DMS 273 (cell line): Measurements from ENCODE around the gene C1QB.

Experiments
- DNase-seq: peaks from one replicate; lab custom pipeline; 2025; ENCODE audit not compliant: unreplicated experiment; lab: John Stamatoyannopoulos, UW

The C1QB gene, protein sequence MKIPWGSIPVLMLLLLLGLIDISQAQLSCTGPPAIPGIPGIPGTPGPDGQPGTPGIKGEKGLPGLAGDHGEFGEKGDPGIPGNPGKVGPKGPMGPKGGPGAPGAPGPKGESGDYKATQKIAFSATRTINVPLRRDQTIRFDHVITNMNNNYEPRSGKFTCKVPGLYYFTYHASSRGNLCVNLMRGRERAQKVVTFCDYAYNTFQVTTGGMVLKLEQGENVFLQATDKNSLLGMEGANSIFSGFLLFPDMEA

GRCh38 chr1:22652881-22653316 is at the start of gene C1QB:
Gene C1QB, plus strand, starts transcription at chr1:22653236. Its CDS starts 6,227 bp downstream, at chr1:22659463.
- DNase-seq: no peak

GRCh38 chr1:22606161-22606560 is 46.9 kb upstream of the C1QB start:
- DNase-seq: no peak

DNA sequence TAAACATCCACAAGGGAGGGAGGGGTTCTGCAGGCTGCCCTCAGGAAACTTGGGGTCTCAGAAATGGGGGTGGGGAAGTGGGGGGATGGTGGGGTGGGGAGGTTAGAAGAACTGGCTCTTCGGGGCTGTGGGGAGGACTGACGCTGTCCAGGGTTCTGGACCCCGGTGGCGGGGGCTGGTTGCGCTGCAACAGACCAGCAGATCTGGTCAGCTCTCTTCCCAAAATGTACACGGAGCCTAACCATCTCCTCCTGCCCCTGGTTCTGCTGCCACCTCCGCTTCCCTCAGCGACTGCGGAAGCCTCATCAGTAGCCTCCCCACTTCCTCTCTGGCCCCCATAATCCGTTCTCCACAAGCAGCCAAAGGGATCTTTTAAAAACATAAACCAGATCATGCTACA is 45.9 kb upstream of the C1QB start:
- DNase-seq: no peak

GRCh38 chr1:22608361-22608760 is 44.7 kb upstream of the C1QB start:
- DNase-seq: no peak

GRCh38 chr1:22609291-22609690 is 43.7 kb upstream of the C1QB start:
- no peak for DNase-seq

DNA sequence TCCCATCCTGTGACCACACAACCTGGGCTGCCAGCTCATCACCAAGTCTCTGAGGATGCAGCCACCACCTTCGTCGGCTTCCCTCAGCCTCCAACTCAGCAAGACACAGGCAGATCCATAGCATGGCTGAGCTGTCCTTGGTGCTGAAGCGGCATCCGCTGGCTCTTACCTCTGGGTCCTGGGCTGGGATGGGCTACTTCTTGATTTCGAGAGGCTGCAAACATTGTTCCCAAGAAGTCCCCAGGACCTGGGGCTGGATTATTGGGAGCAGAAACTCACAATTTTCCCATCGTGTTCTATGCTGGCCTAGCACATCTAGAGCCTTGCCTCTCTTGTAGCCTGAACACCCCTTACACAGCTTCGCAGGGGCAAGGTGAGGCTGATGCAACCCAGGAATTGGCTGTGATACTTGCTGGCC is 41.5 kb upstream of the C1QB start:
- DNase-seq: peak; percentile 74

DNA sequence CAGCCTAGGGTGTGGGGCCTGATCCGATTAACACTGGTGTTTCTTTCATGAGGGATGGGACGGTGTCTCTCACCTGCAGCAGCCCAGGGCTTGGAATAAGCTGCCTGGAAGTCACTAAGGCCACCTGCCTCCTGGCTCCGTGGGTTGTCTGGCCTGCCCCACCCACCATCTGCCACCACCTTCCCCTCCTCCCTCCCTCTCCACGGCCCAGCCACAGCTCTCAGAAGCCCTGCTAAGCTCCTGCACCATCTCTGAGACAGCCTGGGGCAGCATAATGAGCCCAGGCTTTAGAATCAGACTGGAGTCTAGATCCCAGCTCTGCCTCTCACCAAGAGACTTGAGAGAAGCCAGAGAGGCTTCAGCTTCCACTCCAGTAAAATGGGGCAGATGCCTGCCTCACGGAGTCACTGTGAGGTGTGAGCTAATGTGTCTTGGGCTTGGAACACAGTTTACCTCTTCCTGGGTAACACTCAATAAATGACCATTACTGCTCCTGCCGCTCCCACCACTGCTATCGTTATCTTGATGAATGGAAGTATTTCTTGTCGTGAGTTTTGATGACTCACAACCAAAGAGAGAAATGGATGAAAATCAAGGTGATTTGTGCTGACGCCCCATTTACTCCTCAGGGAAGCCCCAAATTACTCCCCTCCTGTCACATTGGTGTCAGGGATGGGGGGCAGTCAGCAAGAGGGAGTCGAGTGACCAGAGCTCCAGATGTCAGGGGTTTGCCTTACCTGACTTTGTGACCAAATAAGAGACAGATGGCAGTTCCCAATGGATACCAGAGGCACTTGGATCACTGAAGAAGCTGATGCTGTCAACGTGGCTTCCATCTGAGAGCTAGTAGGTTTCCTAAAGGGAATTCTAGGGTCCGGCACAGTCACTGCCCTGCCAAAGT is 40.1 kb upstream of the C1QB start:
- DNase-seq: peak; percentile 84

DNA sequence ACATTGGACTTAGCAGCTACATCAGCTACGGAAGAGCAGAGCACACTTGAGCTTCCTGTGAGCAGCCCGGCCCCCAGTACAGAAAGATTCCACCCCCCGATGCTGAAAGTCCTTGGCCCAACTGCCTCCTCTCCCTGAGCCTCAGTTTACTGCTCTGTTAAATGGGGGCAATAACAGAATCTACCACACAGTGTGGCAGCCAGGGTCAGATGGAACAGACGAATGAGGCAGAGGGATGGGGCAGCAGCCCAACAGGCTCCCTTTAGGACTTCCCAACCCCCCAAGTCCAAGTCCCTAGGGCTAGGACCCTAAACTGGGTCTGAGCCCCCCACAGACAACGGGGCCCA is 39.5 kb upstream of the C1QB start:
- DNase-seq: no peak

DNA sequence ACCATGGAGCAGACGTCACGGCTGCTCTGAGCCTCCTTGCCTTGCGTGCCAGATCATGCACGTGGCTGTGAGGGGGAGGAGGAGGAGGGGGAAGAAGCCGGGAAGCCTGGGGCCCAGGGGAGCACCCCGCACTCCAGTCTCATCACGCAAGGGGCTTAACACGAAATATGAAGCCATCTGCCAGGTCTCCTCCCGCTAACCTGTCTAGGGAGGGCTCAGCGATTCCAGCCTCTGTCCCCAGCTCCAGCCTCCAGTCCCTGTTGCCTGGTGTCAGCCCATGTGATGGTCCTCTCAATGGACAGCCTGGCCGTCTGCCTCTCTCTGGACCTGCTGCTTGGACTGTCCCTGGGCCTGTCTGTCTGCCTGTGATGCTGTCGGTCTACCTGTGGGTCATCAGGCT is 39.1 kb upstream of the C1QB start:
- peak; percentile 51 for DNase-seq

DNA sequence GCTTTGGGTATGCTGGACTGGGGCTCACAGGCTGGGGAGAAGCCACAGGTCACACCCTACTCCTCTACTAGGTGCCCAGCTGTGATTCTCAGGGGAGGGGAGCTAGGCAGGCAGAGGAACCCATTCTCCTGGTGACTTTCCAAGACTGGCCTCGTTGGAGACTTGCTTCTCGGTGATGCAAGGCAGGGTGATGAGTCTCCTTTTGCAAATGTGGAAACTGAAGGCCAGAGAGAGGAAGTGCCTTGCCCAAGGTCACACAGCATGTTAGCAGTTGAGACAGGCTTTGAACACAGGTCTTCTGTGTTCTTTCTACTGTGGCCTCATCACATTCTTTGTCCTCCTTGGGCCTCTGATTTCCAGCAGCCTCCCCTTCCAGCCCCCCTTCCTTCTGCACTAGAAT is 37.1 kb upstream of the C1QB start:
- no peak for DNase-seq

GRCh38 chr1:22616571-22616970 is 36.5 kb upstream of the C1QB start:
- DNase-seq: no peak

GRCh38 chr1:22618056-22618455 is 35.0 kb upstream of the C1QB start:
- DNase-seq: peak; percentile 48

DNA sequence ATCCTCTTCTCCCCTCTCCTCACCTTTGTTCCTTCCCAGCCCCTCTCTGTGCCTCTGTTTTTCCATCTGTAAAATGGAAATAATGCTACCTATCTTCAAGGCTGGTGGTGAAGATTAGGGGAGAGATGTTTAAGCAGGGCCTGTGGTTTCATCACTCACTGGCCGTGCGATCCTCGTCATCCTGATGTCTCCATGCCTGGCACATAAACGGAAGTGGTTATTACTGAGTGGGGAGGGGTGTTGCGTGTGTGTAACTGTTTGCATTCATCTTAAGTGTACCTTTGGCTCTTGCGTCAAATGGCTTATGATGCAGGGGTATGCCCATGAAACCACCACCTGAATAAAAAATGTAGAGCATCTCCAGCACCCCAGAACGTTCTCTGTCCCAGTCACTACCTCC is 33.8 kb upstream of the C1QB start:
- no peak for DNase-seq

GRCh38 chr1:22619798-22620197 is 33.2 kb upstream of the C1QB start:
- no peak for DNase-seq

DNA sequence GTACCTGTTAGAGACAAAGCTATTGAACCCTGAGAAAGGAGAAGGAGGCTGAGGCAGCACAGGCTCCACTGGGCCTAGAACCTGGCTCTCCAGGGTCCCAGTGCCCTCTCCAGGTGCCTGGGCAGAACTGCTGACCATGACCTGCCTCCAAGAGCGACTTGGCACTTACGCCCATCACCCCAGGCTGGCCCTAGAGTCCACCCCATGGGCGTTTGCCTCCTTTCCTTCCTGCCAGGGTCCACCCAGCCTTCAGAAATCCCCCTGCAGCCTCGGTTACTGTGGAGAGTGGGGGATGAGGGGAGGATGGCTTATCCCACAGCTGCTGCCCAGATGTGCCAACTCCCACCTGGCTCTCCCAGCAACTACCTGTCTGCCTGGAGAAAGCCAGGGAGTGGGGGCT is 31.3 kb upstream of the C1QB start:
- no peak for DNase-seq

- DNase-seq: no peak
Observed at GRCh38 chr1:22625262-22625925, 27.6 kb upstream of the C1QB start.

DNA sequence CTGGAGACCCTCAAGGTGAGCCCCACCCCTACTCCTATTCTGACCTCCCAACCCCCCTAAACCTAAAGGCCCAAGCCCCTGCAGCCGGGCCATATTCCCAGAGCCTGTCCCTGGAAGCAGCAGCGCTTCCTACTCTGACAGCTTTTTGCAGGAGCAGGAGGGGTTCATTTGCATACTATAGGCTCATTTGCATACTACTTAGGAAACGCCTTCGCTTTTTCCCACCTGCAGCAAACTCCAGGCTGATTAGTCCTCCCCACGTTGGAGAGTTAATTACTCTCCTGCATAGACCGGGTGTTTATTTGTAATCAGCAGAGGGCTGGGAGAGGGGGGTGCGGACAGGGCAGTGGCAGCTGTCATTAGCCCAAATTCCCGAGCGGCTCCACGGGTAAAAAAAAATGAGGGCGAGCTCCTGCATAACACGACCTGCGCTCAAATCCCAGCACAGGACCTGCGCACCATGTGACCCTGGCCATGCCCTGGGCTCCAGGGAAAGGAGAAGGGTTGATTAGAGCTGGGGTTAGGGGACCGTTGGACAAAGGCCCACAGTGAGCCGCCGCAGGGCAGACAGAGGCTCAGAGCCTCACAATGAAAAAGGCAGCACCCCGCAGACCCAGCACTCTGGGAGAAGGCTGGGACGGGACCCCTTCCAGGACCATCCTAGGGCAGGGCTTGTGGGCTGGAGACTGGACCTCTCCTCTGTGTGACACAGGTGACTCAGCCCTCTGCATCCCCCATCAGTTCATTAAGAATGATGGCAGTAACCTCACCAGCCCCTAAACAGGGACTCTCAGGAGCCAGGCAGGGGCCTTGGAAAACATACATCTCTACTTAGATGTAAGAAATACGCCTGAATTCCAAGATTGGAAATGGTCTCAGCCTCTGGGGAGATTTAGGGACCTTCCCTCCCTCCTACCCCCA is 26.5 kb upstream of the C1QB start:
- no peak for DNase-seq

DNA sequence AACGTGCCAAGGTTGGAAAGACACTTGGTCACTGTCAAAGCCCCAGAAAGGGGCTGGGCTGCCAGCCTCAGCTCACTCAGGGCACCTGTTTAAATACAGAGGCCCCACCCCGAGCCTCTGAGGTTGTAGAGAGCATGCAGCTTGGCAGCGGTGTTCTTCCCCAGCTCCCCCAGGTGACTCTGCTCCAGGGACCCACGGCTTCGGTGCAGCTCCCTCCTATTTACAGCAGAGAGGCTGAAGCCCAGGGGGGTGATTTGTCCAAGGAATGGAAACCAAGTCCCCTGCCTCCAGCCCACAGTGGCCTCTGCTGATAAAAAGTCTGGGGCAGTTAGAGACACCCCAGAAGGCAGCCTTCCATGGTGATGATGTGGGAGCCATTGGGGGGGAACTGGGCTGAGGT is 25.7 kb upstream of the C1QB start:
- DNase-seq: no peak

DNA sequence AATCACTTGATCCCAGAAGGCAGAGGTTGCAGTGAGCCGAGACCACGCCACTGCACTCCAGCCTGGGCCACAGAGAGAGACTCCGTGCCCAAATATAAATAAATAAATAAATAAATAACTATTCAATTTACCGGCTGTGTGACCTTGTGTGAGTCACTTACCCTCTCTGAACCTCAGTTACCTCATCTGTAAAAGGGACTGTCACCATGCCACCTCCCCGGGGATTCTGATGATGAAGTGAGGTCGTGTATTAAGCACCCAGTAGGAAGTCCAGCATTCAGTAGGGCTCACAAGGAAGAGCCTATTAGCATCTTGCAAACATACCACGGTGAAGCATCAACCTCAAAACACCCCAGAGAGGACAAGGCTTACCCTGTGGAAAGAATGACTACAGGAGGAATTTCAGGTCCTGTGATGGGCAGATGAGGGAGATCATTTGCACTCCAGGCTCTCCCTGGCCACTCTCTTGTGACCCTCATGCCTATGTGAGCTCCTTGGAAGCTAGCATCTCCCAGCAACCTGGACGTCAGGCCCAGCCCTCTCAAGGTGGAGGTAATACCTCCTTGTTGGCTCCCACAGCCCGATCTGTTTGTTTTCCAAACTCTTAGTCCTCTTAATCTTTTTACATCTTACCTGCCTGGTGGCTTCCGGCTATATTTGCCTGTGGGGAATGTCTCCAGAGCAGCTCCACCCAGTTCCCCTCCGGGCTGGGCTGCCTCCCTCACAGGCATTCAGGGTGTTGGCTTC is 24.2 kb upstream of the C1QB start:
- no peak for DNase-seq

- no peak for DNase-seq
Observed at GRCh38 chr1:22629886-22630285, 23.1 kb upstream of the C1QB start.
